K562 (cell line): Measurements from ENCODE around the gene CPN2.

Experiments
- HDAC2 ChIP-seq: fragments of 450-650 bp; IDR thresholded peaks from 2 replicates; pipeline ENCODE4 v1.6.1; 2016; ENCODE audit warnings: mild to moderate bottlenecking
- HDGF ChIP-seq: fragments of 450-650 bp; IDR thresholded peaks from 2 replicates; pipeline ENCODE4 v1.6.1; 2016
- NCOA2 ChIP-seq, 2 experiments: fragments of 450-650 bp; IDR thresholded peaks; 2 replicates each; pipeline ENCODE4 v1.6.1; 2018; ENCODE audit warnings: mild to moderate bottlenecking in 2 of 2, moderate library complexity in 1 of 2; ENCODE audit not compliant: partially characterized antibody in 2 of 2
- POLR2A ChIP-seq: fragments of 450-650 bp; conservative IDR thresholded peaks from 2 replicates; pipeline ENCODE4 v1.6.1; 2016
- RCOR1 ChIP-seq, 2 experiments: IDR thresholded peaks; 2 replicates each; pipeline ENCODE4 v1.6.1; 2012; ENCODE audit warnings: low read depth in 2 of 2, low read length in 2 of 2, borderline replicate concordance in 1 of 2, improper control_type of control experiment in 1 of 2

GRCh38 chr3:194314388-194315068 is 36.6 kb downstream of the CPN2 start:
- TF ChIP-seq HDAC2 (no peak), NCOA2 (IDR thresholded peaks at IDR 0.05; ENCODE audit: partially characterized antibody in 2 of 2) (no peak), POLR2A (no peak), HDGF (no peak), RCOR1 (IDR thresholded peaks at IDR 0.05; ENCODE audit: borderline replicate concordance in 1 of 2, low read depth in 2 of 2, low read length in 2 of 2) (no peak)
